Cardiac fibroblast (primary cell): ENCODE measurements around the gene CA7.
A peak's percentile ranks its signal among the peaks of the same experiment; 100 is the strongest.
"Not testable (repeated sequence)": the region's sequence is repeated elsewhere in the genome, so short reads cannot be mapped to it uniquely, and the experiment has no call there.

Experiments used
- DNase-seq, 2 donors: peaks; one replicate each; pipeline versions ENCODE4 v3.0.0 to v3.0.0-alpha.2; 2010; ENCODE audit warnings: low read depth in 2 of 2
- H3K4me3 ChIP-seq, 2 donors: replicated peaks in 1 of 2; 1 replicate in 1 of 2; 2 replicates in 1 of 2; pipeline ENCODE4 v1.5.1; 2011; ENCODE audit warnings: low read depth in 2 of 2, low read length in 2 of 2, mild to moderate bottlenecking in 2 of 2, moderate library complexity in 1 of 2
- TF ChIP-seq, protein P1 (sequence below): IDR thresholded peaks from one replicate; pipeline ENCODE4 v1.5.1; 2011; ENCODE audit warnings: low read depth, mild to moderate bottlenecking, low read length, inconsistent platforms

The CA7 gene

DNA sequence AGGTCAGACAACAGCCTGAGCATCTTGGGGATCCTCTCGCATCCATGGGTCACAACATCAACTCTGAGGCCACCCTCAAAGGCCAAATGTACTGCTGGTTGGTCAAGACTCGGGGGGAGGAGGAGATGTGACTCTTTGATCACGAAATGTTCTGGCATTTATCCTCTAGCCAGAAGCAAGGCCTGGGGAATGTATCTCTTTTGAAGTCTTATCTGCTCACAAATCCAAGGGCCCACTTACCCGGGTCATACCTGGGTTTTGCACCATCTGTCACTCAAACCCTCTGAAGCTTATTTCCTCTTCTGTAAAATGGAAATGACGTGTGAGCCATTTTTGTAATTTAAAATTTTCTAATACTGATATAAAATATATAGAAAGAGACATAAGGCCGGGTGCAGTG is 13.2 kb downstream of the CA7 start:
- TF ChIP-seq, protein P1, sequence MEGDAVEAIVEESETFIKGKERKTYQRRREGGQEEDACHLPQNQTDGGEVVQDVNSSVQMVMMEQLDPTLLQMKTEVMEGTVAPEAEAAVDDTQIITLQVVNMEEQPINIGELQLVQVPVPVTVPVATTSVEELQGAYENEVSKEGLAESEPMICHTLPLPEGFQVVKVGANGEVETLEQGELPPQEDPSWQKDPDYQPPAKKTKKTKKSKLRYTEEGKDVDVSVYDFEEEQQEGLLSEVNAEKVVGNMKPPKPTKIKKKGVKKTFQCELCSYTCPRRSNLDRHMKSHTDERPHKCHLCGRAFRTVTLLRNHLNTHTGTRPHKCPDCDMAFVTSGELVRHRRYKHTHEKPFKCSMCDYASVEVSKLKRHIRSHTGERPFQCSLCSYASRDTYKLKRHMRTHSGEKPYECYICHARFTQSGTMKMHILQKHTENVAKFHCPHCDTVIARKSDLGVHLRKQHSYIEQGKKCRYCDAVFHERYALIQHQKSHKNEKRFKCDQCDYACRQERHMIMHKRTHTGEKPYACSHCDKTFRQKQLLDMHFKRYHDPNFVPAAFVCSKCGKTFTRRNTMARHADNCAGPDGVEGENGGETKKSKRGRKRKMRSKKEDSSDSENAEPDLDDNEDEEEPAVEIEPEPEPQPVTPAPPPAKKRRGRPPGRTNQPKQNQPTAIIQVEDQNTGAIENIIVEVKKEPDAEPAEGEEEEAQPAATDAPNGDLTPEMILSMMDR, result no peak
- no peak overlapping the region for H3K4me3 ChIP-seq
- DNase-seq, result no peak

DNA sequence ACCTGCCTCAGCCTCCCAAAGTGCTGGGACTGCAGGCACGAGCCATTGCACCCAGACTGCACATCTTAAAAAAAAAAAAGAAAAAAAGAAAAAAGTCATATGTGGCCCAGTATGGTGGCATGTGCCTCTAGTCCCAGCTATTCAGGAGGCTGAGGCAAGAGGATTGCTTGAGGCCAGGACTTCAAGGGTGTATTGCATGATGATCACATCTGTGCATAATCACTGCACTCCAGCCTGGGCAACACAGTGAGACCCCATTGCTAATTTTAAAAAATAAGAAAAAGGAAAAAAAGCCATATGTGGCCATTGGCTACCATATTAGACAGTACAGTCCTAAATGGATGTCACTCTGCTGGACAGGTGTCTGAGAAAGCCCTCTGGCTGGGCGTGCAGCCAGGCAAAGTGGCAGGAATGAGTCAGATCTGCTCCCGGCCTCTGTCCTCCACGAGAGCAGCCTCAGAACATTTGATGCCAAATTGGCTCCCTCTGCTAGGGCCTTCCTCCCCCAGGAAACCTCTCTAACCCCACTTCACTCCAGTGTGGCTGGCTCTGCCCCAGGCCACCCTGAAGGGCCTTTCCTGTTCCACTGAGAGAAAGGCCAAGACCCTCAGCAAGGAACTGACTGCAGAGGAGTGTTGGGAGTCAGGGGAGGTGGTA is 14.7 kb downstream of the CA7 start:
- TF ChIP-seq, protein P1, result no peak
- peak; percentile 53 to 58 for DNase-seq
- no peak overlapping the region for H3K4me3 ChIP-seq

DNA sequence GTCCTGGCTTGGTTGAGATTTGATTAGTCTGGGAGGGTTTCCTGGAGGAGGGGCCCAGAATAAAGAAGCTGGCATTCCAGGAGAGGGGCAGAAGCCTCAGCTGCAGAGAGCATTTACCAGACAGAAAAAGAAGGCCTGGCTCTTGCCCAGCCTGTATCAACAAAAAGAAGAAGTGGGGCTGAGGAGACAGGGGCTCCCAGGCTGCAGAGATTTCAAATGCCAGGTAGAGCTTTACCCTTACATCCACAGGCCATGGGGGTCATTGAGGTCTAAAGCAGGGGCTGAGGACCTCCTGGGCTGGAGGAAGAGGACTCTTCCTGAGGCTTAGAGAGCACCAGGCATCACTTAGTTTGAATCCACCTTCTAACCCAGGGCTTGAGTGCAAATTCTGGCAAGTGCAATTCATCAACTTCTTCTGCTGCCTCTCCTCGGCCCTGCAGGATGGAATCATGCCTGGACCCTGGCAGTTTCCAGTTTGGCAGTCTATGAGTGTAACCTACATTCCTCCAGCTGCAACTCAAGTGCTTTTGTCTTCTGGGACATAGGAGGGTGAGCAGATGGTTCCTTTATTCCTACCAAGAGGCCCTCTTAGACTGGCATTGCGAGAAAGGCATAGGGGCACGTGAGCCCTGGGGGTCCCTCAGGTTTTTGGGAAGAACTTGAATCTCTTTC is 15.3 kb downstream of the CA7 start:
- H3K4me3 ChIP-seq, result no peak overlapping the region
- TF ChIP-seq, protein P1, result no peak
- DNase-seq, result no peak

DNA sequence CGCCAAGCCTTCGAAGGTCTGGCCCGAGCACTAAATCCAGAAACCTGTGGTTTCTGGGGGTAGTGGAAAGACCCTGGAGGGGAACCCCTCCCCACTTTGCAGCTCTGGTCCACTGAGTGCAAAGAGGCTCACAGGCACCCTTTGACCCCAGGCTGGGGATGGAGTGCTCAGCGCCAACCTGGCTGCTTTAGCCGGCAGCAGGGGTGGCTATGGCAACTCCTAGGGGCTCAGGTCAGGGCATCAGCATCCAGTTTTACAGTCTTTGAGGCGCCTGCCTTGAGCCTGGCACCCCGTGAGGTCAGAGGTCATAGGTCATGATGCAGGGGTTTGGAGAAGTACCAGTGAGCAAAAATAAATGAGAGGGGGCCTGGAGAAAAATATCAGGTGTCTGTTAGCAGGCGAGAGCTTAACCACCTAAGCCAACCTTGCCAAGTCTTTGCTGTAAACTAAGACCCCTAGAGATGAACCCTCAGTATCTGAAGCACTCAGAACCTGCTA is 17.9 kb downstream of the CA7 start:
- TF ChIP-seq, protein P1, result no peak
- H3K4me3 ChIP-seq, result no peak overlapping the region
- no peak for DNase-seq

DNA sequence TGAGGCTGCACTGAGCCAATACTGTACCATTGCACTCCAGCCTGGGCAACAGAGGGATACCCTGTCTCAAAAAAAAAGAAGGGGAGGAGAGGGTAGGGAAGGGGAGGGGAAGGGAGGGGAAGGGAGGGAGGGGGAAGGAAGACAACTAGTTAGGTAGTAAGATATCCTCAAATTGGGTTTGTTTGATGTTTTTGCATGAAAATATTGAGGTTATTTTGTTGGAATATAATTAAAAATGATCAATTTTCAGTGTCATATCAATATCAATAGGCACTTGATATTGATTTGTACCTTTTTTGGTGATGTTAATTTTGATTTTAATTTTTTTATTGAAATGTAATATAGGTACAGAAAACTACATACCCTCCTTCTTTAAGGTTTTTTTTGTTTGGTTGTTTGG is 19.5 kb downstream of the CA7 start:
- no peak overlapping the region for H3K4me3 ChIP-seq
- TF ChIP-seq, protein P1, result no peak
- no peak for DNase-seq

DNA sequence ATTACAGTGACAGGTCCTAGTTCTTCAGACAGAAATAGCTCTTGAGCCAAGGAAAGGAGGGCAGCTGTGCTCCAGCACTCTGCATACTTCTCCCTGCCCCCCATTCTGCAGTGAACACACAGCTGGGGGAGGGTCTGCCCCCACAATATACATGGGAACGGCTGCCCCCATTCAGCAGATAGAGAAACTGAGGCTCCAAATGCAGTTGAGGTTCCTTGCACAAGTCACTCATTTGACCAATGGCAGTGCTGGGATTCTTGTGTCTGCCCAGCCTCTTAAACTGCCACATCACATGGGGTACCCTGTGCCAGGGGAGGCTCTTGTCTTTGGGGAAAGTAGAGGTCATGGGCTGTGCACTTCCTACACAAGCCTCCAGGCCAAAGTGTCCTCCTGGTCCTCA is 25.2 kb downstream of the CA7 start:
- TF ChIP-seq, protein P1, result no peak
- H3K4me3 ChIP-seq, result no peak overlapping the region
- DNase-seq, result no peak

DNA sequence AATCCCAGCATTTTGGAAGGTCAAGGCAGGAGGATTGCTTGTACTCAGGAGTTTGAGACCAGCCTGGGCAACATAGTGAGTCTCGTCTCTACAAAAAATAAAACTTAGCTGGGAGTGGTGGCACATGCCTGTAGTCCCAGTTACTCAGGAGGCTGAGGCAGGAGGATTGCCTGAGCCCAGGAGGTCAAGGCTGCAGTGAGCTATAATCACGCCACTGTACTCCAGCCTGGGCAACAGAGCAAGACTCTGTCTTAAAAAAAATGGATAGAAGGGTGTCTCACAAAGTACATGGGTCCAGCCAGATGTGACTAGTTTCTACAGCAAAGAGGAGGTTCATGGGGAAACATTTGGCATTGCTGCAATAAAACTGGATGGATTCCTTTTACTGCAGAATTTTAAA is 27.1 kb downstream of the CA7 start:
- DNase-seq, H3K4me3 ChIP-seq: not testable (repeated sequence)
